ENCODE data around the gene PCDHGA3.
"Not testable (repeated sequence)": the region's sequence is repeated elsewhere in the genome, so short reads cannot be mapped to it uniquely, and the experiment has no call there.

Gene PCDHGA3

DNA sequence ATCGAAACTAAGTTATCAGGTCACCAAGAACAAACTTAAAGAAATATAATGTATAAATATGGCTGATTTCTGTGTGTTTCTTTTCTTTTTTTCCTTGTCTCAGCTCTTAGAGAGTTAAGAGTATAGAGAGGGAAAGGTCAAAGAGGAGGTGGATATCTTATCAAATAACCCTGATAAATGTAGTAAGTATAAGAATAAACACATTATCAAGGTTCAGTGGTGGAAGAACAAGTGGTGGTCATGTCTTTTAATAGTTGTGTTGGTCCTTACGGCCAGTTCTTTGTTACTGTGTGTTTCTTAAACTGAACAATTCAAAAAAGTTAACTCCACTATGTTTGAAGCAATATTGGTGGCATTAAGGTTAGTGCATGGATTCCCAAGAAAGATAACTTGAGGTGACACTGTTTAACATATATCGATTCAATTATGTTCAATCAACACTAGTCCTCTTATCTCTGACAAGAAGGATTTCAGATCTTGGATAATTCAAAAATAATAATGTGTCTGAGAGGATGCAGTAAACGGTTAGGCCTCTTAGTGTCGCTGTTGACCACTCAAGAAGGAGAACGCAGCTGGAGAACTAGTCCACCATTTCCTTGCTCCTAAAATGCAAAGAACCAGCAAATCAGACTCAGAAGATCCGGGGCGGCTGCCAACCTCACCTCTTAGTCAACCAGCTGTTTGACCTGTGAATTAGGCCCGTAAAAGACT lies at the start of gene PCDHGA3:
TSS of gene PCDHGA3 (plus strand) at position 588 of the 711 bp plus-strand sequence. CDS start 205 bp downstream, outside the sequence.
- no peak for DNase-seq (ENCODE audit: low read depth)

GRCh38 chr5:141298376-141298775 lies 45.3 kb upstream of the PCDHGA3 start:
- no peak for DNase-seq (ENCODE audit: low read depth)

- DNase-seq (ENCODE audit: low read depth), result no peak
Measured at GRCh38 chr5:141303756-141304155, 39.9 kb upstream of the PCDHGA3 start, which contains the start of gene SLC25A2. Gene SLC25A2, minus strand, starts transcription at chr5:141304049. Its CDS starts 184 bp downstream, at chr5:141303865.

DNA sequence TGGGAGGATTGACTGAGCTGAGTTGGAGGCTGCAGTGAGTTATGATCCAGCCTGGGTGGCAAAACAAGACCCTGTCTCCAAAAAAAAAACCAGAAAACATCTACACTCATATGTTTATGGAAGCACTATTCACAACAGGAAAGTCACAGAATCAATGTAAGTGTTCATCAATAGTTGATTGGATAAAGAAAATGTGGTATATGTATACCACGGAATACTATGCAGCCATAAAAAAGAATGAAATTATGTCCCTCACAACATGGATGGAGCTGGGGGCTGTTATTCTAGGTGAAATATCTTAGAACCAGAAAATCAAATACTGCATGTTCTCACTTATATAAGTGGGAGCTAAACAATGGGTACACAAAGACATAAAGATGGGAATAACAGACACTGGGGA lies 37.0 kb upstream of the PCDHGA3 start:
- no peak for DNase-seq (ENCODE audit: low read depth)

DNA sequence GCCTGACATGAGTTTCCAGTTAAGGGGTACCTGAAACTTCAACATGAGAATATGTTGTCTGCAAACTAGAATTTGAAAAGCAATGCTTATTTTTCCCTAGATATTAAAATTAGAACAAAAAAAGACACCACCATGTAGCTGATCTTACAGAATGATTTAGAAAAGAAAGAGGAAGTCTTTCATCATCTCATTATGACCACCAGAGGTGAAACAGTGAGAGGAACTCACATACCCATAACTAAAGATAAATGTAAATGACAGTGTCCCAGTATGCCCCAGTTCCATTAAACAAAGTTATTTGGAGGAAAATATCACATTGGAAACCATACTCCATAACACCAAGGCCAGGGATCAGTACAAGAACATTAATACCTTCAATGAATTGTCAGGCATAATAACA lies 29.9 kb upstream of the PCDHGA3 start:
- DNase-seq (ENCODE audit: low read depth), result no peak

DNA sequence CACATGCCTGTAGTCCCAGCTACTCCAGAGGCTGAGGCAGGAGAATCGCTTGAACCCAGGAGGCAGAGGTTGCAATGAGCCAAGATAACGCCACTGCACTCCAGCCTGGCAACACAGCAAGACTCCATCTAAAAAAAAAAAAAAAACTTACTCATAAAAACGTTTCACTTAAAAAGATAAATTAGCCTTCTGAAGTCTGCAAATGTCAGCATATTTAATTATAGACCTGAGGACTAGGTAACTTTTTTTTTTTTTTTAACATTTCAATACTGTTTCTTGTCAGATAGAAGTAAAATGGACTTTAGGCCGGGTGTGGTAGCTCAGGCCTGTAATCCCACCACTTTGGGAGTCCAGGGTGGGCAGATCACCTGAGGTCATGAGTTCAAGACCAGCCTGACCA lies 26.7 kb upstream of the PCDHGA3 start:
- DNase-seq (ENCODE audit: low read depth), result not testable (repeated sequence)

DNA sequence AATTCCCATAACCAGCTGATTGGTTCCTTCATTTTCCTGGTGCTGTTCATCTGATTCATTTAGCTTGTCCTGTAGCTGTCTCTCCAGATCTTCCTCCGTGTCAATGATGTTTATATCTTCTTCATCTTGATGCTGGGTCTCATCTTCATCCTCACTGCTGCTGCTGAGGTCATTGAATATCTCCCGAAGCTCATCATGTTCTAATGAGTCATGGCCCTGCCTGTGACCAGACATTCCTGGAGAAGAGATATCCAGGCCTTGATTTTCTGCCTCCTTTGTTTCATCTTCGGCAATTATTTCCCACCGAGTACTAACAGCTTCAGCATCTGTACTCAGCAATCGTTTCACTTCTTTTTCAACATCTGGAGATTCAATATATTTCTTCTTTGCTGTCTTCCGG lies 24.4 kb upstream of the PCDHGA3 start:
- no peak for DNase-seq (ENCODE audit: low read depth)

DNA sequence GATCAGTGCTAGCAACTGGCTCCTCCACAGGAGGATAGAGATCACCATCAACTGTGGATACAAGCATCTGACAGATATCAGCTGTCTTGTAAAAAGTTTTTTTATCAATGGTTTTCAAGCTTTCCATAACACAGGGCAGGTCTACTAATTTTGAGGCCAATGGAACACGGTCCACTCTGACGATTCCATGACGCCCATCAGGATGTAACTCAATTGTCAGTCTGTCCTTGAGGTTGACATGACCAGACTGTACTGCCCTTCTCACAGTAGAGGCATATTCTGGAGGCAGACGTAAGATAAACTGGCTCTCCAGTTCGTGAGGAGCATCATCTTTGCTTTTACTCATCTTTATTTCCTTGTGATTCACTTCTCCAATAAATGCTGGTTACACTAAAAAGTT lies 23.9 kb upstream of the PCDHGA3 start:
- DNase-seq (ENCODE audit: low read depth), result no peak

DNA sequence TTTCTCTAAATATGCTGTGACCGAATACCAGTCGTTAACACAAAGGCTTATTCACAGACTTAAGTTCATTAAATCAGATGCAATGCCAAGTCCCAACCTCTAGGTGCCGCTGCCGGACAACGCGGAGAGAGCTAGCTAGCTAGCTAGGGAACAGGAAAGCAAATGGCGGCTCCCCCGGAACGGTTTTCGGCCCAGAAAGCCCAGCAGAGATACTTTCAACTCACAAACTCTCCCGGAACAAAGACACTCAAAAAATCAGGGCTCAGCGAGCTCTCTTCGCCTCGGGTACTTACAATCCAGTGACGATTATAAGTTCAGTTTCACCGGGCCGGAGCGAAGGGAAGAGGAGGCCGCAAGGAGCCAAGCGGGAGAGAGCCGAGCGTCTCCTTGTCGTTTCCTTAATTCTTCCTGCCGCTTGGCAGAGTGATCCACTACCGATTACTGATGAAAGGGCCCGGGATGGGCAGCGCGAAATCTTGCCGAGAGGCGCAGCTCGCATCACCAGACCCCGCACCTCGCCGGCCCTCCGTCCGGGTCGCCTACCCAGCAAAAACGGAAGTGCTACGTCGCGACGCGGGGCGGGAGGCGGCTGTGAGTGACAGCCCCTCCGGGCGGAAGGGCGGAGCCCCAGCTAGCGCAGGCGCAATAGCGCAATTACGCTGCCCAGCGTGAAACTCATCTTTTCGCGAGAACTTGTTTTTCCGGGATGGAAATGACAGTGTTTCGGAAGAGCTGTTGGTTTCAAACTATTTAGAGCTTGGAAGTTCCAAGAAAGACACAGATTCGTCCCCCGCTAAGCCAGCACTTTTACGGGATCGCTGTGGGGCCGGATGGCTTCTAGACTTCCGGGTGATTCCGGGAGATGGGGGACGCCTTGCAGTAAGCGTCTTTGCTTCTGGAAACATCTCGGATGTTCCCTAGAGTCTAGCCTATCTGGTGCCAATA lies 23.1 kb upstream of the PCDHGA3 start, which contains the start of gene TAF7:
TSS of gene TAF7 (minus strand) at position 560 of the 945 bp plus-strand sequence. CDS start 740 bp downstream, outside the sequence.
- peak; percentile 87 for DNase-seq (ENCODE audit: low read depth)

DNA sequence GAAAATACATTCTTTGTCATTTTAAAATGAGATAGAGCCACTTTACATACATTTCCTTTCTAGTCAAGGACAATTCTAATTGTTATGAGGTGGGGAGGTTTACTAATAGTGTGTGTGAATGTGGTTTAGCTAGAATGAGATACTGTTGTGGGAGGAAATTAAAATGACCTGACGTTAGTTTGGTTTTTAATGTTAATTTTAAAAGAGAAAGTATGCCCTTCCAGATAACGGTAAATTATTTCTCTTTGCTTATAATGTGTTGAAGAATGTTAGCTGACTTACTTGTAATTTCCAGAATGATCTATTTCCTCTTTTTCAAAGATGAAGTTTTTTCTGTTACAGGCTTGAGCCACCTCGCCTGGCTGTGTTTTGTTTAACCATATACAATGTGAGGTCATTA lies 21.4 kb upstream of the PCDHGA3 start:
- no peak for DNase-seq (ENCODE audit: low read depth)

GRCh38 chr5:141326088-141326854 lies 17.4 kb upstream of the PCDHGA3 start:
- peak; percentile 44 for DNase-seq (ENCODE audit: low read depth)

DNA sequence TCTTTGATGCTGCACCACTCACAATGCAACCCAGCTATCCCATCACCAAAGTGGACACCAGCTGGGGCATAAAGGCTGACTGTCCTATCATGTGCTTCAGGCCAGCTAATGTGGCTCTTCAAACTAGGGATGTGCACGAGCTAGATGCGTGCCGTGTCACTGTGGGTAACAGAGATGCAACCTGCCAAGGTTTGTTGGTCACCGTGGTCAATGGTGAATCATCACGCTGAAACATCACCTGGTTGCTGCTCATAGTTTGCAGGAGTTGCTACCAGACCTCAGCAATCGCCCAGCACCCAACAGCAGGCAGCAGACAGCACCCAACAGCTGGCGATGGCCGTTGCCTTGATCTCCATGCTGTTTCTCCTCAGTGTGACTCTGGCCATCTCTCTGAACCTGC lies 15.4 kb upstream of the PCDHGA3 start:
- DNase-seq (ENCODE audit: low read depth), result no peak

GRCh38 chr5:141330299-141331080 lies 13.1 kb upstream of the PCDHGA3 start, which contains the start of gene PCDHGA1:
Gene PCDHGA1, plus strand, starts transcription at chr5:141330514.
- no peak for DNase-seq (ENCODE audit: low read depth)

DNA sequence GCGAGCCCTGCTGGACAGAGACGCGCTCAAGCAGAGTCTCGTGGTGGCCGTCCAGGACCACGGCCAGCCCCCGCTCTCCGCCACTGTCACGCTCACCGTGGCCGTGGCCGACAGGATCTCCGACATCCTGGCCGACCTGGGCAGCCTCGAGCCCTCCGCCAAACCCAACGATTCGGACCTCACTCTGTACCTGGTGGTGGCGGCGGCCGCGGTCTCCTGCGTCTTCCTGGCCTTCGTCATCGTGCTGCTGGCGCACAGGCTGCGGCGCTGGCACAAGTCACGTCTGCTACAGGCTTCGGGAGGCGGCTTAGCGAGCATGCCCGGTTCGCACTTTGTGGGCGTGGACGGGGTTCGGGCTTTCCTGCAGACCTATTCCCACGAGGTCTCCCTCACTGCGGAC lies 11.1 kb upstream of the PCDHGA3 start:
- not testable (repeated sequence) for DNase-seq (ENCODE audit: low read depth)

DNA sequence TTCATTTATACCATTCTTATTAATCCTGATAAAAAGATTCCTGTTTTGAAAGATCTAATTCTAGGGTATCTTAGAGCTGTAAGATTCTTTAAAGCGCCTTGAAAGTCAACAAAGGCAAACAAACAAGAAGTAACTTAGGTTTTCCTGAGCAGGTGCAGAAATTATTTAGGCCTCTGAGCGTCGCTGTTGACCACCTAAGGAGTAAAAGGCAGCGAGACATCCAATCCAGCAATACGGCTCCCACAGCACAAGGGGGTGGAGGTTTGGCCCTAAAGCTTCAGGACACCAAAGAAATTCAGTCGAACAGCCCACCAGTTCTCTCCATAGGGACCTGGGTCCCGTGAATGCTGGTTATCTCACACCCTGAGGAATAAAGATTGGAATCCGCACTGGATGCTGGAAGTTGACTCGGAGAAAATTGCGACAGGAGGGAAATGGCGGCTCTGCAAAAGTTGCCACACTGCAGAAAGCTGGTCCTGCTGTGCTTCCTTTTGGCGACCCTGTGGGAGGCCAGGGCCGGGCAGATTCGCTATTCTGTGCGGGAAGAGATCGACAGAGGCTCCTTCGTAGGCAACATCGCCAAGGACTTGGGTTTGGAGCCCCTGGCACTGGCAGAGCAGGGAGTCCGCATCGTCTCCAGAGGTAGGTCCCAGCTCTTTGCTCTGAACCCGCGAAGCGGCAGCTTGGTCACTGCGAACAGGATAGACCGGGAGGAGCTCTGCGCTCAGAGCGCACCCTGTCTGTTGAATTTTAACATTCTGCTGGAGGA lies 4.9 kb upstream of the PCDHGA3 start, which contains the start of gene PCDHGA2:
TSS of gene PCDHGA2 (plus strand) at position 223 of the 769 bp plus-strand sequence.
- no peak for DNase-seq (ENCODE audit: low read depth)

DNA sequence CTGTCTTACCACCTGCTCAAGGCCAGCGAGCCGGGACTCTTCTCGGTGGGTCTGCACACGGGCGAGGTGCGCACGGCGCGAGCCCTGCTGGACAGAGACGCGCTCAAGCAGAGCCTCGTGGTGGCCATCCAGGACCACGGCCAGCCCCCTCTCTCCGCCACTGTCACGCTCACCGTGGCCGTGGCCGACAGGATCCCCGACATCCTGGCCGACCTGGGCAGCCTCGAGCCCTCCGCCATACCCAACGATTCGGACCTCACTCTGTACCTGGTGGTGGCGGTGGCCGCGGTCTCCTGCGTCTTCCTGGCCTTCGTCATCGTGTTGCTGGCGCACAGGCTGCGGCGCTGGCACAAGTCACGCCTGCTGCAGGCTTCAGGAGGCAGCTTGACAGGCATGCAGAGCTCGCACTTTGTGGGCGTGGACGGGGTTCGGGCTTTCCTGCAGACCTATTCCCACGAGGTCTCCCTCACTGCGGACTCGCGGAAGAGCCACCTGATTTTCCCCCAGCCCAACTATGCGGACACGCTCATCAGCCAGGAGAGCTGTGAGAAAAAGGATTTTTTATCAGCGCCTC lies 2.8 kb upstream of the PCDHGA3 start:
- not testable (repeated sequence) for DNase-seq (ENCODE audit: low read depth)

- no peak for DNase-seq (ENCODE audit: low read depth)
Measured at GRCh38 chr5:141342773-141343172, 856 bp upstream of the PCDHGA3 start.

GRCh38 chr5:141343953-141344463 lies 379 bp downstream of the PCDHGA3 start:
- DNase-seq (ENCODE audit: low read depth), result no peak

GRCh38 chr5:141345327-141345726 lies 1.7 kb downstream of the PCDHGA3 start:
- DNase-seq (ENCODE audit: low read depth), result no peak

GRCh38 chr5:141346017-141346416 lies 2.4 kb downstream of the PCDHGA3 start:
- DNase-seq (ENCODE audit: low read depth), result not testable (repeated sequence)
